ENCODE data around the gene TNNC1.
A peak's percentile ranks its signal among the peaks of the same experiment; 100 is the strongest.

The TNNC1 gene

DNA sequence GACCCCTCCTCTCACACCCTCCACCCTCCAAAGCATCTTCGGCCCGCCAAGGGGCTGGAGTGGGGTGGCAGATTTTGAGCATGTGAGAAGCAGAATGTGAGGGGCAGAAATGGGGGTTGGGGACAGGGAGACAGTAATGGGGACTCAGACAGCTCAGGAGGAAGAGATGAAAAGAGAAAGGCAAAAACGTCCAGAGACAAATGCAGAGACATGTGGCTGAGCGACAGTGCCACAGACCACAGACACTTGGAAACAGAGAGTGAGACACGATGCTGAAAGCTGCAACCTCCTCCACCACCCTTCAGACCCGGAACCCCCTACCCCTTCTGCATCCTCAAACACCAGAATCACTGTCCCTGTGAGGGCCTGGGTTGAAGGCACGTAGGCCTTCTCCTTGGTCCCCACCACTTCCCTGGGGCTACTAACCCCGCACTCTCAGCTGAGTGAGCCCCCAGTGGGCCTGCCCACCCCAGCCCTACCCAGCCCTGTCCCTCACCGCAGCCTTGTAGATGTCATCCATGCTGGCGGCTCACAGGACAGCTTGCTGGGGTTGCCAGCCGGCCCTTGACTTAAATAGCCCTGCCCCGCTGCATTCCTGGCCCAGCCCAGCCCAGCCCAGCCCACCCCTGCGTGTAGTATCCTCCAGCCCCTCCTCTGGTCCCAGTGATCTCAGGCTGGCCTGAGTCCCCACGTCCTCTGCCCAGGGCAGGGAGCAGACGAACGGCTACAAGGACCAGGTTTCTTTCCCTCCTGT lies at the start of gene TNNC1:
TNNC1 (minus strand) TSS at position 546 of the 754 bp plus-strand sequence; CDS start at position 520, 26 bp downstream.
- no peaks in the 10 kb centered on the region for H3K27me3 ChIP-seq (ENCODE audit: insufficient read depth, low read length)
- H3K4me3 ChIP-seq (ENCODE audit: low read length) = peak within 1 kb of the TSS; percentile 64; the same call in 1 of the 2 replicates
- no peaks in the 10 kb centered on the region for H3K9me3 ChIP-seq (ENCODE audit: insufficient read depth, low read depth, low read length)
- peaks cover 14% of the 10 kb centered on the region for H3K36me3 ChIP-seq (ENCODE audit: insufficient read depth, low read depth, low read length)
- H3K9ac ChIP-seq (ENCODE audit: low read depth, low read length) = peak within 1 kb of the TSS; percentile 62; the same call in 1 of the 2 replicates
- H3K27ac ChIP-seq (ENCODE audit: low read length) = no peak within 1 kb of the TSS
- peaks cover 9% of the 10 kb centered on the region for H3K4me1 ChIP-seq (ENCODE audit: insufficient read depth, low read length)

DNA sequence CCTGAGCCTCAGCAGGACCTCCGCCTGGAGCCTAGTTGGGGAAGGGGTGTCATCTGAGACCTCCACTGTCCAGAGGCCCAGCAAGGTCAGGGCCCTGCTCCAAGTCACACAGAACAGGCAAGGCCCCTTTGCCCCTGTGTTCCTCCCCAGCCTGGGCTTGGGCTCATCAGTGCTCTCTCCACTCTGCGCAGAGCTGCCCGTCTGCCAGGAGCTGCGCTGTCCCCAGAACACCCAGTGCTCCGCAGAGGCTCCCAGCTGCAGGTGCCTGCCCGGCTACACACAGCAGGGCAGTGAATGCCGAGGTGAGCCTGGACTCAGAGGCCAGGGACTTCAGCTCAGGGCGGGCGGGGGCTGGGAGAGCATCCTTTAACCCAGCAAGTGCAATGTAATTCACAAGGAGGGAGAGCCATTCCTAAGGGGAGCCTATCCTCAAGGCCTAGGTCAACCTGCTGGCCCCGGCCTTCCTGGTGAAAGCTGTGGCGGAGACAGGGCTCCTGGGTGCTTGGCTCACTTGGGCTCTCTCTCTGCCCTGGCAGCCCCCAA lies 49.0 kb upstream of the TNNC1 start:
- no peaks in the 10 kb centered on the region for H3K27me3 ChIP-seq (ENCODE audit: insufficient read depth, low read length)
- no peaks in the 10 kb centered on the region for H3K9me3 ChIP-seq (ENCODE audit: insufficient read depth, low read depth, low read length)
- no peaks in the 10 kb centered on the region for H3K4me1 ChIP-seq (ENCODE audit: insufficient read depth, low read length)
- H3K4me3 ChIP-seq (ENCODE audit: low read length) = no peak overlapping the region
- H3K27ac ChIP-seq (ENCODE audit: low read length) = no peak overlapping the region
- no peaks in the 10 kb centered on the region for H3K36me3 ChIP-seq (ENCODE audit: insufficient read depth, low read depth, low read length)
- no peak overlapping the region for H3K9ac ChIP-seq (ENCODE audit: low read depth, low read length)

GRCh38 chr3:52502001-52502400 lies 48.2 kb upstream of the TNNC1 start:
- Histone ChIP-seq H3K27me3 (ENCODE audit: insufficient read depth, low read length) (no peaks in the 10 kb centered on the region), H3K9me3 (ENCODE audit: insufficient read depth, low read depth, low read length) (no peaks in the 10 kb centered on the region), H3K36me3 (ENCODE audit: insufficient read depth, low read depth, low read length) (no peaks in the 10 kb centered on the region), H3K27ac (ENCODE audit: low read length) (no peak overlapping the region), H3K4me1 (ENCODE audit: insufficient read depth, low read length) (no peaks in the 10 kb centered on the region), H3K4me3 (ENCODE audit: low read length) (no peak overlapping the region), H3K9ac (ENCODE audit: low read depth, low read length) (no peak overlapping the region)

DNA sequence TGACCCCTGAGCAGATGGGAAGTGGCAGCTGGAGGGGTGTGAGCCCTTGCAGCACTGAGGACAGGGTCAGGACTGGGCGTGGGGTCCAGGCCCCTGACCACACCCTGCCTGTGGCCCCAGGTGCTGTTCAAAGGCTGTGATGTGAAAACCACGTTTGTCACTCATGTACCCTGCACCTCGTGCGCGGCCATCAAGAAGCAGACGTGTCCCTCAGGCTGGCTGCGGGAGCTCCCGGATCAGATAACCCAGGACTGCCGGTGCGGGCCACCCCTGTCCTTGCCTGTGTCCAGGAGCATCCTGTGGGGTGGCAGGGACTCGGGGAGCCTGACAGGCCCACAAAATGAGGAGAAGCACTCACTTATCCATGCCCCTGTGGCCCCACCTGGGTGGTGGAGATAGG lies 47.2 kb upstream of the TNNC1 start:
- Histone ChIP-seq H3K9me3 (ENCODE audit: insufficient read depth, low read depth, low read length) (no peaks in the 10 kb centered on the region), H3K27ac (ENCODE audit: low read length) (no peak overlapping the region), H3K4me1 (ENCODE audit: insufficient read depth, low read length) (no peaks in the 10 kb centered on the region), H3K9ac (ENCODE audit: low read depth, low read length) (no peak overlapping the region), H3K36me3 (ENCODE audit: insufficient read depth, low read depth, low read length) (no peaks in the 10 kb centered on the region), H3K4me3 (ENCODE audit: low read length) (no peak overlapping the region), H3K27me3 (ENCODE audit: insufficient read depth, low read length) (no peaks in the 10 kb centered on the region)

GRCh38 chr3:52498137-52499054 lies 44.6 kb upstream of the TNNC1 start:
- H3K27ac ChIP-seq (ENCODE audit: low read length) = no peak overlapping the region

GRCh38 chr3:52495777-52496602 lies 42.1 kb upstream of the TNNC1 start:
- Histone ChIP-seq H3K27ac (ENCODE audit: low read length) (no peak overlapping the region), H3K9me3 (ENCODE audit: insufficient read depth, low read depth, low read length) (no peaks in the 10 kb centered on the region), H3K9ac (ENCODE audit: low read depth, low read length) (no peak overlapping the region), H3K36me3 (ENCODE audit: insufficient read depth, low read depth, low read length) (peaks cover 20% of the 10 kb centered on the region), H3K4me3 (ENCODE audit: low read length) (no peak overlapping the region), H3K4me1 (ENCODE audit: insufficient read depth, low read length) (no peaks in the 10 kb centered on the region), H3K27me3 (ENCODE audit: insufficient read depth, low read length) (no peaks in the 10 kb centered on the region)

More at GRCh38 chr3:52498137-52499054, 44.6 kb upstream of the TNNC1 start:
- Histone ChIP-seq H3K4me1 (ENCODE audit: insufficient read depth, low read length) (no peaks in the 10 kb centered on the region), H3K9ac (ENCODE audit: low read depth, low read length) (no peak overlapping the region), H3K4me3 (ENCODE audit: low read length) (no peak overlapping the region), H3K27me3 (ENCODE audit: insufficient read depth, low read length) (no peaks in the 10 kb centered on the region), H3K9me3 (ENCODE audit: insufficient read depth, low read depth, low read length) (no peaks in the 10 kb centered on the region), H3K36me3 (ENCODE audit: insufficient read depth, low read depth, low read length) (no peaks in the 10 kb centered on the region)

DNA sequence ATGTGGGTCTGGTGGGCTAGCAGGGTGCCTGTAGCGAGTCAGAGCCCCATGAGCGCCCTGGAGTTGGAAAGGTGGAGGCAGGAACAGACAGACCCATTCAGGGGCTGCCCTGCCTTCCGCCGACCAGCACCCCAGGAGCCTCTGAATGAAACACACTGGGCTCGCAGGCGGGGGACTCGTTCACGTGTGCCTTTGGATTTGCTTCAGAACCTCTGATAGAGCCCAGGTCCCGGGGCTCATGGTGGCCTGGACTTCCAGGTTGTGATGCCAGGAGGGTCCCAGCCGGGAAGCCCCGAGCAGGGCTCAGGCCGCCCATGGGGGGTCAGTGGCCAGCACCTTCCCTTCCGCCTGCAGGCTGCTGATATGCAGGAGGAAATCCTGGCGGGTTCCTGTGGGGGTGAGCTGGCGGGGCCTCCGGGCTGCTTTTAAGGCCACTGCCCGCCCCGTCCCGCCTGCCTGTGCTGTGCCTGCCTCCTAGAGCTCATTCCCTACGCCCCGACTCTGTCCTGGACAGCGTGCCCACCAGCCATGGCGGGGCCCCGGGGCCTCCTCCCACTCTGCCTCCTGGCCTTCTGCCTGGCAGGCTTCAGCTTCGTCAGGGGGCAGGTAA lies 41.1 kb upstream of the TNNC1 start, which contains the start of gene STAB1:
STAB1 (plus strand) TSS at position 453 of the 610 bp plus-strand sequence; CDS start at position 529, 76 bp downstream.
- H3K27me3 ChIP-seq (ENCODE audit: insufficient read depth, low read length) = no peaks in the 10 kb centered on the region
- H3K36me3 ChIP-seq (ENCODE audit: insufficient read depth, low read depth, low read length) = peaks cover 30% of the 10 kb centered on the region
- no peaks in the 10 kb centered on the region for H3K9me3 ChIP-seq (ENCODE audit: insufficient read depth, low read depth, low read length)
- H3K4me3 ChIP-seq (ENCODE audit: low read length) = no peak within 1 kb of the TSS
- no peak within 1 kb of the TSS for H3K9ac ChIP-seq (ENCODE audit: low read depth, low read length)
- H3K4me1 ChIP-seq (ENCODE audit: insufficient read depth, low read length) = no peaks in the 10 kb centered on the region
- no peak within 1 kb of the TSS for H3K27ac ChIP-seq (ENCODE audit: low read length)

- H3K36me3 ChIP-seq (ENCODE audit: insufficient read depth, low read depth, low read length) = peaks cover 36% of the 10 kb centered on the region
- no peak overlapping the region for H3K4me3 ChIP-seq (ENCODE audit: low read length)
- H3K27ac ChIP-seq (ENCODE audit: low read length) = no peak overlapping the region
- no peaks in the 10 kb centered on the region for H3K27me3 ChIP-seq (ENCODE audit: insufficient read depth, low read length)
- no peaks in the 10 kb centered on the region for H3K9me3 ChIP-seq (ENCODE audit: insufficient read depth, low read depth, low read length)
- no peaks in the 10 kb centered on the region for H3K4me1 ChIP-seq (ENCODE audit: insufficient read depth, low read length)
- H3K9ac ChIP-seq (ENCODE audit: low read depth, low read length) = no peak overlapping the region
Measured at GRCh38 chr3:52494445-52494844, 40.6 kb upstream of the TNNC1 start.

DNA sequence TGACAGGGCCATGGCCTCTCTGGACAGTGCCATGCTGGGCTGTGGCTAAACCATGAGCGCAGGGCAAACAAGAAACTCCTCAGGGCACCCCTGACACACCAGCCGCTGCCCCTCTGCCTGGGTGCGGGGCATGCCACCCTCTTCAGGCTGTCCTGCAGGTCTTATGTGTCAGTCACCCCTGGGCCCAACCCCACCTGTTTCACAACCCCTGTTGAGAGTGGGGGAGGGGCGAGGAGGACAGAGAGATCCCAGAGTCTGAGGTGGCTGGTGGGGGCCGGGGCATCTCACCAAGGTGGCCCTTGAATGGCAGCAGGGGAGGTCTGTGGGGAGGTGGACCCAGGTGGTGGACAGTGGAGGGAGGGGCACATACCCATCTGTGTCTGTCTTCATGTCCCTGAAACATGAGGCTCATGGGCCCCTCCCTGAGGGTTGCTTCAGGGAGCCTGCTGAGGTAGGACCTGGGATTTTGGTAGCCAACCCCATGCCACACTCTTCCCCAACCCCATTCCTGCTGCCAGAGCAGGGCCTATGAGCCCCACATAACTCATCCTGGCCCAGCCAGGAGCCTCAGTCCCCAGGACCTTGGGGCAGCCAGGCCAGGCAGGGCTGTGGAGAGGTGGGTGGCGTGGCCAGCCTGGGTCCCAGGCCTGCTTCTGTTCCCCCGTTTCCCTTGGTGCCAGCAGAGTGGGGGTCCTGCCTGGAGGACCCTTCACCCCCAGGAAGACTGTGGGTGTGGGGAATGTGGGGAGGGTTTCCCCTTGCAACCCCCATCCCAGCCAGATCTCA lies 39.6 kb upstream of the TNNC1 start:
- no peaks in the 10 kb centered on the region for H3K27me3 ChIP-seq (ENCODE audit: insufficient read depth, low read length)
- peaks cover 45% of the 10 kb centered on the region for H3K36me3 ChIP-seq (ENCODE audit: insufficient read depth, low read depth, low read length)
- H3K9ac ChIP-seq (ENCODE audit: low read depth, low read length) = no peak overlapping the region
- H3K9me3 ChIP-seq (ENCODE audit: insufficient read depth, low read depth, low read length) = no peaks in the 10 kb centered on the region
- H3K4me1 ChIP-seq (ENCODE audit: insufficient read depth, low read length) = no peaks in the 10 kb centered on the region
- no peak overlapping the region for H3K4me3 ChIP-seq (ENCODE audit: low read length)
- no peak overlapping the region for H3K27ac ChIP-seq (ENCODE audit: low read length)

DNA sequence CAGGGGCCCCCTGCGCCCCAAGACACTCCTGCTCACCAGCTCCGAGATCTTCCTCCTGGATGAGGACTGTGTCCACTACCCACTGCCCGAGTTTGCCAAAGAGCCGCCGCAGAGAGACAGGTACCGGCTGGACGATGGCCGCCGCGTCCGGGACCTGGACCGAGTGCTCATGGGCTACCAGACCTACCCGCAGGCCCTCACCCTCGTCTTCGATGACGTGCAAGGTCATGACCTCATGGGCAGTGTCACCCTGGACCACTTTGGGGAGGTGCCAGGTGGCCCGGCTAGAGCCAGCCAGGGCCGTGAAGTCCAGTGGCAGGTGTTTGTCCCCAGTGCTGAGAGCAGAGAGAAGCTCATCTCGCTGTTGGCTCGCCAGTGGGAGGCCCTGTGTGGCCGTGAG lies 38.2 kb upstream of the TNNC1 start:
- no peak overlapping the region for H3K9ac ChIP-seq (ENCODE audit: low read depth, low read length)
- H3K27me3 ChIP-seq (ENCODE audit: insufficient read depth, low read length) = no peaks in the 10 kb centered on the region
- H3K4me1 ChIP-seq (ENCODE audit: insufficient read depth, low read length) = no peaks in the 10 kb centered on the region
- no peaks in the 10 kb centered on the region for H3K9me3 ChIP-seq (ENCODE audit: insufficient read depth, low read depth, low read length)
- peaks cover 57% of the 10 kb centered on the region for H3K36me3 ChIP-seq (ENCODE audit: insufficient read depth, low read depth, low read length)
- no peak overlapping the region for H3K27ac ChIP-seq (ENCODE audit: low read length)
- H3K4me3 ChIP-seq (ENCODE audit: low read length) = no peak overlapping the region
